Measurements from ENCODE around the gene JMJD4.

The JMJD4 gene

GRCh38 chr1:227768125-227768439 lies 33.0 kb upstream of the JMJD4 start:
- no peak for DNase-seq

- no peak for DNase-seq
These were observed 32.5 kb upstream of the JMJD4 start for GRCh38 chr1:227767401-227768124.

- DNase-seq, result no peak
These were observed 31.7 kb upstream of the JMJD4 start for GRCh38 chr1:227766653-227767277.

- no peak for DNase-seq
These were observed 31.0 kb upstream of the JMJD4 start for GRCh38 chr1:227766015-227766634.

- no peak for DNase-seq
These were observed 30.3 kb upstream of the JMJD4 start for GRCh38 chr1:227765261-227766014.

GRCh38 chr1:227764019-227764391 lies 28.9 kb upstream of the JMJD4 start:
- DNase-seq, result no peak

- DNase-seq, result no peak
These were observed 28.3 kb upstream of the JMJD4 start for GRCh38 chr1:227763246-227764018.

GRCh38 chr1:227762231-227762911 lies 27.3 kb upstream of the JMJD4 start:
- peak in 1 of 2 experiments; percentile 72 for DNase-seq

GRCh38 chr1:227761621-227762230 lies 26.6 kb upstream of the JMJD4 start:
- DNase-seq, result no peak

GRCh38 chr1:227760377-227760776 lies 25.3 kb upstream of the JMJD4 start:
- DNase-seq, result no peak

- DNase-seq, result no peak
These were observed 24.5 kb upstream of the JMJD4 start for GRCh38 chr1:227759341-227760300.

GRCh38 chr1:227758366-227758765 lies 23.3 kb upstream of the JMJD4 start:
- DNase-seq, result no peak

GRCh38 chr1:227757781-227758180 lies 22.7 kb upstream of the JMJD4 start:
- DNase-seq, result no peak

GRCh38 chr1:227756172-227756959 lies 21.3 kb upstream of the JMJD4 start:
- no peak for DNase-seq

- DNase-seq, result no peak
These were observed 19.9 kb upstream of the JMJD4 start for GRCh38 chr1:227754958-227755357.

- DNase-seq, result no peak
These were observed 19.1 kb upstream of the JMJD4 start for GRCh38 chr1:227753999-227754711.

- DNase-seq, result no peak
These were observed 15.0 kb upstream of the JMJD4 start for GRCh38 chr1:227749916-227750710.

GRCh38 chr1:227749225-227749624 lies 14.1 kb upstream of the JMJD4 start:
- no peak for DNase-seq

Data from NCI-H526 (cell line).